Measurements from ENCODE around the gene C2CD4C. TPM values are rescaled to one million over a fixed set of nuclear protein-coding genes. Genes with fewer than 3 reads are reported as not detected.
"Not testable (repeated sequence)": the region's sequence is repeated elsewhere in the genome, so short reads cannot be mapped to it uniquely, and the experiment has no call there.

C2CD4C gene
- polyA plus RNA-seq, 3 donors = 2.0 to 3.9 (median 2.5) TPM

GRCh38 chr19:440391-441212 lies 31.7 kb upstream of the C2CD4C start:
- DNase-seq (ENCODE audit: extremely low read depth in 1 of 11, low read depth in 9 of 11, low spot score in 4 of 11) = no peak

- no peak for DNase-seq (ENCODE audit: extremely low read depth in 1 of 11, low read depth in 9 of 11, low spot score in 4 of 11)
Observed at GRCh38 chr19:439167-439900, 30.4 kb upstream of the C2CD4C start.

- DNase-seq (ENCODE audit: extremely low read depth in 1 of 11, low read depth in 9 of 11, low spot score in 4 of 11) = no peak
Observed at GRCh38 chr19:438416-438958, 29.5 kb upstream of the C2CD4C start.

- DNase-seq (ENCODE audit: extremely low read depth in 1 of 11, low read depth in 9 of 11, low spot score in 4 of 11) = no peak
Observed at GRCh38 chr19:437041-437440, 28.1 kb upstream of the C2CD4C start.

GRCh38 chr19:436413-436950 lies 27.5 kb upstream of the C2CD4C start:
- no peak for DNase-seq (ENCODE audit: extremely low read depth in 1 of 11, low read depth in 9 of 11, low spot score in 4 of 11)

- DNase-seq (ENCODE audit: extremely low read depth in 1 of 11, low read depth in 9 of 11, low spot score in 4 of 11) = no peak
Observed at GRCh38 chr19:435707-436412, 26.9 kb upstream of the C2CD4C start.

GRCh38 chr19:435056-435706 lies 26.2 kb upstream of the C2CD4C start:
- DNase-seq (ENCODE audit: extremely low read depth in 1 of 11, low read depth in 9 of 11, low spot score in 4 of 11) = no peak

- no peak for DNase-seq (ENCODE audit: extremely low read depth in 1 of 11, low read depth in 9 of 11, low spot score in 4 of 11)
Observed at GRCh38 chr19:434152-434960, 25.4 kb upstream of the C2CD4C start.

- DNase-seq (ENCODE audit: extremely low read depth in 1 of 11, low read depth in 9 of 11, low spot score in 4 of 11) = no peak
Observed at GRCh38 chr19:430701-431100, 21.8 kb upstream of the C2CD4C start.

- DNase-seq (ENCODE audit: extremely low read depth in 1 of 11, low read depth in 9 of 11, low spot score in 4 of 11) = no peak
Observed at GRCh38 chr19:428149-428548, 19.2 kb upstream of the C2CD4C start.

- DNase-seq (ENCODE audit: extremely low read depth in 1 of 11, low read depth in 9 of 11, low spot score in 4 of 11) = not testable (repeated sequence)
Observed at GRCh38 chr19:427675-428074, 18.7 kb upstream of the C2CD4C start.

- no peak for DNase-seq (ENCODE audit: extremely low read depth in 1 of 11, low read depth in 9 of 11, low spot score in 4 of 11)
Observed at GRCh38 chr19:426725-427445, 17.9 kb upstream of the C2CD4C start.

GRCh38 chr19:425056-425455 lies 16.1 kb upstream of the C2CD4C start:
- DNase-seq (ENCODE audit: extremely low read depth in 1 of 11, low read depth in 9 of 11, low spot score in 4 of 11) = no peak

- no peak for DNase-seq (ENCODE audit: extremely low read depth in 1 of 11, low read depth in 9 of 11, low spot score in 4 of 11)
Observed at GRCh38 chr19:424546-424945, 15.6 kb upstream of the C2CD4C start.

GRCh38 chr19:423691-424466 lies 14.9 kb upstream of the C2CD4C start:
- DNase-seq (ENCODE audit: extremely low read depth in 1 of 11, low read depth in 9 of 11, low spot score in 4 of 11) = no peak

GRCh38 chr19:422917-423226 lies 13.9 kb upstream of the C2CD4C start:
- not testable (repeated sequence) for DNase-seq (ENCODE audit: extremely low read depth in 1 of 11, low read depth in 9 of 11, low spot score in 4 of 11)

Data from renal cortex interstitium (tissue), 11 donors.